Stimulated activated CD8-positive, alpha-beta memory T cell treated with anti-CD3 and anti-CD28 coated beads, Interleukin-15, amount 100 ng/mL, for 4 hours (primary cell): ENCODE measurements around the gene SLC36A4.
"Not testable (repeated sequence)": the region's sequence is repeated elsewhere in the genome, so short reads cannot be mapped to it uniquely, and the experiment has no call there.

Source experiments
- DNase-seq, 2 donors: peaks; one replicate each; pipeline ENCODE4 v3.0.0-alpha.2; 2020; ENCODE audit warnings: low read depth in 2 of 2

SLC36A4 gene

GRCh38 chr11:93122535-93123235 is 75.1 kb downstream of the SLC36A4 start:
- no peak for DNase-seq

DNA sequence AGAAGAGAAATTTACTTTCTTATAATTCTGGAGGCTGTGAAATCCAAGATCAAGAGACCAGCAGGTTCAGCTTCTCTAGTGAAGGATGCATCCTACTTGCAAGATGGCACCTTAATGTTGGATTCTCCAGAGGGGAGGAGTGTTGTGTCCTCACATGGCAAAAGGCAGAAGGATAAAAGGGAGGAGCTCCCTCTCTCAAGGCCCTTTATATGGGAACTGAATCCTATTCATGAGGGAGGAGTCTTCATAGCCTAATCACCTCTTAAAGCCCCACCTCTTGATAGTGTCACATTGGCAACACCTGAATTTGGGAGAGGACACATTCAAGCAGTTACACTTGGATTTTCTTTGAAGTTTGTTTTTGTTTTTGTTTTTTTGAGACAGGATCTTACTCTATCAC is 79.5 kb downstream of the SLC36A4 start:
- no peak for DNase-seq

DNA sequence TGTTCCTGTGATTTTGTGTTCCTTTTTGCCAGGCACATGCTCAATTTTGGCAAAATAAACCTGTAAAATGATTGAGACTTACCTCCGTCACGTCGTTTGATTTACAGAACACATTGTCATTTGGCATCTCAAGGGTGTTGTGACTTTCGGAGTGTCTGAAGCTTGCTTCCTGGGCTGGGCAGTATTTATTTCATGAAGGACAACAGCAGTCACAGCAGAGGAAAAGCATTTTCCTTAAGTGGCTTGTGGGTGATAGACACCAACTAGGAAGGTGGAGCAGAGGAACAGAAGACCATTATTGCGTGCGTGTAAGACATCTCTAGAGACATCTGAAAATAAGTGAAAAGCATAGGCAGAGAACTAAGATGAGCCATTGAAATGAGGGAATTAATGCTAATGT is 80.2 kb downstream of the SLC36A4 start:
- no peak for DNase-seq

DNA sequence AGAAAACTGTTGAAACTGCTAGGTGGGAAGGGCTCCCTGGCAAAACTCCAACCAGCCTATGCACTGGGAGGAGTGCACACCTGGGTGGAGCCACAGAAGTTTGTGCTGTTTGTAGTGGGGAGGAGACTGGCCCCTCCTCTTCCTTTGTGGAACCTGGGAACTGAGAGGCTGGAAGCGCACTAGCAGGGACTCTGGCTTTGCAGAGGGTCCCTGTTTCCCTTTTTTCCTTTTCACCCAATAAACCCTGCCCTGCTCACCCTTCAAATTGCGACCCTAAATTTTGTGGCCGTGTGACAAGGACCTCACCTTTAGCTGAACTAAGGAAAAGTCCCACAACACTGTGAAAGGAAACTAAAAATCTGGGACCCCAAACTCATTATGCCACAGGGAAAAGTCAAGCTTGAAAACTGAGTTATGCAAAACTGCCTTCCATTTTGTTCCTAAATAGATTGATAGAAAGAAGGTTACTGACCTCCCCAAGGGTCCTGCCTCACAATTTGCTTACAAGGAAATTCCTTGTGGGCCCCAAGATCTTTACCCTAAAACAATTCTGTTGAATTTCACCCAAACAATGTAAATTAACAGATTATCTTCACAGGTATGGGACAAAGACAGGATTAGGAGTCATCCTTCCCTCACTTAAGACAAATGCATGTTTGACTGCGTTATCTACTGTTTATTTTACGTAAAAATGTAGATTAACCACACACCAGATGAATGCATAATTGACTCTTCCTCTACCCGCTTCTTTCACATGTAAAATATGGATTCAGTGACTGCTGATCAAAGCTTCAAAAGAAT is 81.0 kb downstream of the SLC36A4 start:
- DNase-seq, result no peak

GRCh38 chr11:93114304-93114703 is 83.5 kb downstream of the SLC36A4 start:
- no peak for DNase-seq

- no peak for DNase-seq
These were observed 84.0 kb downstream of the SLC36A4 start for GRCh38 chr11:93113824-93114223.

- DNase-seq, result not testable (repeated sequence)
These were observed 86.6 kb downstream of the SLC36A4 start for GRCh38 chr11:93111147-93111546.

DNA sequence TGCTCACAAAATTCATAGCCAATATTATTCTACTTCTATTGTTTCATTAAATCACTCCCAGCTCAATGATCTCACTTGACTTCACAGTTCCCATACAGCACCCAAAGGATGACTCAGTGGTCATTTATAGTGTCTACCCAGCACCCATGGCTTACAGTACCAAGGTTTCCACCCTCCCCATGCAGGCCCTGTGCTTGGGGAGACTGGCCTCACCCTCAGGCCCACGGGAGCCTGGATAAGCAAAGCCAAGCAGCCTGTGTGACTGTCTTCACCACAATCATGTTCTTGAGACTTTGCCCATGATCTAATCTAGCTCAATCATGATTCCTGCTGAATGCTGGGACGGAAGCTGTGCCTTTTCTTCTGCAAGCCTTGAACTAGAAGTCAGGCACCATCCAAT is 97.6 kb downstream of the SLC36A4 start:
- no peak for DNase-seq

DNA sequence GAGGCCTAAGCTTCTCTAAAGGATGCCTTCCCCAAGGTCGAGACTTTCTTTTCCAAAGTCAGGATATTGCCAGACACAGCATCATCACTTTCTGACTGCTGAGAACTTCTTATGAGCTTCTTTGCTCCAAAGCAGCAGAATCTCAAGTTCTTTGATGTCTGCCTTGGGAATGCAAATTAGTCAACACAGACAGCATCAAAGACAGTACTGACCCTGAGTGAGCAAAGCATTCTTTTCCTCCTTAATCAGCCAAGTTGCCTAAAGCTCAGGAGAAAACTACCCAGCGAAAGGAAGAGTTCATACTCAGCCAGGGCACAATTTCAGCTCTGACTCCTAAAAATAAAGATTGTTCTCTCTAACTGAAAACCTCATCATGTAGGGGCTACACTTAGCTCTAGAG is 98.0 kb downstream of the SLC36A4 start:
- no peak for DNase-seq
